Measurements from ENCODE around the gene DOC2B. TPM values are rescaled to one million over a fixed set of nuclear protein-coding genes. Genes with fewer than 3 reads are reported as not detected.

The DOC2B gene
- total RNA-seq, 1 experiment from 2014 or later = not detected

DNA sequence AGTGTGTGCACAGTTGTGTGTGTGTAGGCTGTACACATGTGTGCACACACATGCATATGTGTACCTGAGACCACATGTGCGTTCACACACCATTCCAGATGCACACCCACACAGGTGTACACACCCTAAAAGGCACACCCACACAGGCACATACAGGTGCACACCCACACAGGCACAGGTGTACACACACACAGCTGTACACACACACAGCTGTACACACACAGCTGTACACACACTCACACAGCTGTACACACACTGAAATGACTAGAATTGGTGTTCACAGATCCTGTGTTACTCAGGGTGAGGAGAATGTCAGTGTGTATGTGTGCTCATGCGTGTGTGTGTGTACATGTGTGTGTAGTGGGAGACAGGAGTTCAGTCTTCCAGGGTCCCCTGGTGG is 15.9 kb upstream of the DOC2B start:
- ChIA-PET CTCF (no interaction called here), POLR2A (no interaction called here)
- TF ChIP-seq, protein P1, sequence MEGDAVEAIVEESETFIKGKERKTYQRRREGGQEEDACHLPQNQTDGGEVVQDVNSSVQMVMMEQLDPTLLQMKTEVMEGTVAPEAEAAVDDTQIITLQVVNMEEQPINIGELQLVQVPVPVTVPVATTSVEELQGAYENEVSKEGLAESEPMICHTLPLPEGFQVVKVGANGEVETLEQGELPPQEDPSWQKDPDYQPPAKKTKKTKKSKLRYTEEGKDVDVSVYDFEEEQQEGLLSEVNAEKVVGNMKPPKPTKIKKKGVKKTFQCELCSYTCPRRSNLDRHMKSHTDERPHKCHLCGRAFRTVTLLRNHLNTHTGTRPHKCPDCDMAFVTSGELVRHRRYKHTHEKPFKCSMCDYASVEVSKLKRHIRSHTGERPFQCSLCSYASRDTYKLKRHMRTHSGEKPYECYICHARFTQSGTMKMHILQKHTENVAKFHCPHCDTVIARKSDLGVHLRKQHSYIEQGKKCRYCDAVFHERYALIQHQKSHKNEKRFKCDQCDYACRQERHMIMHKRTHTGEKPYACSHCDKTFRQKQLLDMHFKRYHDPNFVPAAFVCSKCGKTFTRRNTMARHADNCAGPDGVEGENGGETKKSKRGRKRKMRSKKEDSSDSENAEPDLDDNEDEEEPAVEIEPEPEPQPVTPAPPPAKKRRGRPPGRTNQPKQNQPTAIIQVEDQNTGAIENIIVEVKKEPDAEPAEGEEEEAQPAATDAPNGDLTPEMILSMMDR (IDR thresholded peaks at IDR 0.05; ENCODE audit: insufficient read depth in 1 of 2, low read depth in 1 of 2, low read length in 1 of 2, severe bottlenecking in 1 of 2, unreplicated experiment in 1 of 2) = no peak
- H3K9me3 Mint-ChIP-seq (ENCODE audit: unreplicated experiment) = no peaks in the 10 kb centered on the region
- no peak for DNase-seq
- BruUV-seq (replicated peaks) = no TSS peak
- Histone ChIP-seq H3K4me1 (no peaks in the 10 kb centered on the region), H3K4me3 (ENCODE audit: low read depth, low read length) (no peak overlapping the region), H3K36me3 (ENCODE audit: control insufficient read depth, insufficient read depth, low read length) (no peaks in the 10 kb centered on the region), H3K27me3 (replicated peaks; ENCODE audit: control insufficient read depth, insufficient read depth, low read length) (no peaks in the 10 kb centered on the region), H3K9me3 (0 out of 2 replicates have a peak, but pooled peaks cover 3% of the 10 kb centered on the region)
- H3K36me3 Mint-ChIP-seq (ENCODE audit: insufficient read depth, unreplicated experiment) = peaks cover 7% of the 10 kb centered on the region
- no peak overlapping the region for H3K27ac Mint-ChIP-seq (ENCODE audit: unreplicated experiment)
- no peaks in the 10 kb centered on the region for H3K4me1 Mint-ChIP-seq (ENCODE audit: low read depth, unreplicated experiment)
- H3K4me3 Mint-ChIP-seq (ENCODE audit: unreplicated experiment) = no peak overlapping the region
- peaks cover 7% of the 10 kb centered on the region for H3K27me3 Mint-ChIP-seq (ENCODE audit: insufficient read depth, unreplicated experiment)
- intact Hi-C loops (cut with micrococcal nuclease; ENCODE audit: unreplicated experiment) = no loop called here

DNA sequence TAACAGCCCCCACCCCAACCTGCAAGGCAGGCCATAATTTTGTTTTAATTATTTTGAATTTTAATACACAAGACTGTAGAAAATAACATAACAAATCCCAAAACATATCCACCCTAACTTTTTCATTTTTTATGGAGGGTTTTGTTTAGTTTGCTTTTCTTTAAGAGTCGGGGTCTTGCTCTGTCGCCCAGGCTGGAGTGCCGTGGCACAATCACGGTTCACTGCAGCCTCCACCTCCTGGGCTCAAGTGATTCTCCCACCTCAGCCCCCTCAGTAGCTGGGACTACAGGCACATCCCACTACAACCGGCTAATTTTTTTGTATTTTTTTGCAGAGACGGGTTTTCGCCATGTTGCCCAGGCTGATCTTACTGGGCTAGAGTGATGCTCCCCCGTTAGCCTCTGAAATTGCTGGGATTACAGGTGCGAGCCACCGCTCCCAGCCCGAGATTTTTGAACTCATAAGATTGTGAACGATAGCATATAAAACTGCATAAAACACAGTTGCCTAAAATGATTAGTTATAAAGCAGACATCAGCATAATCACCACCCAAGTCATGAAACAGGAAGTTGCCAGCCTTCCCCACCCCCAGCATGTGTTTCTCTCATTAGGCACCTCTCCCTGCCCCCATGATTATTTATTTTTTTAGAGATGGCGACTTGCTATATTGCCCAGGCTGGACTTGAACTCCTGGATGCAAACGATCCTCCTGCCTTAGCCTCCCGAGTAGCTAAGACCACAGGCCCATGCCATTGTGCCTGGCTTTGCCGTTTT is 13.6 kb upstream of the DOC2B start:
- Histone ChIP-seq H3K4me3 (ENCODE audit: low read depth, low read length) (no peak overlapping the region), H3K36me3 (ENCODE audit: control insufficient read depth, insufficient read depth, low read length) (no peaks in the 10 kb centered on the region), H3K9me3 (0 out of 2 replicates have a peak, but pooled peaks cover 3% of the 10 kb centered on the region), H3K27me3 (replicated peaks; ENCODE audit: control insufficient read depth, insufficient read depth, low read length) (no peaks in the 10 kb centered on the region), H3K4me1 (no peaks in the 10 kb centered on the region)
- H3K36me3 Mint-ChIP-seq (ENCODE audit: insufficient read depth, unreplicated experiment) = peaks cover 7% of the 10 kb centered on the region
- DNase-seq = no peak
- peaks cover 7% of the 10 kb centered on the region for H3K9me3 Mint-ChIP-seq (ENCODE audit: unreplicated experiment)
- no peak overlapping the region for H3K27ac Mint-ChIP-seq (ENCODE audit: unreplicated experiment)
- no TSS peak for BruUV-seq (replicated peaks)
- no peak overlapping the region for H3K4me3 Mint-ChIP-seq (ENCODE audit: unreplicated experiment)
- H3K4me1 Mint-ChIP-seq (ENCODE audit: low read depth, unreplicated experiment) = no peaks in the 10 kb centered on the region
- peaks cover 11% of the 10 kb centered on the region for H3K27me3 Mint-ChIP-seq (ENCODE audit: insufficient read depth, unreplicated experiment)
- CTCF ChIA-PET = no interaction called here
- POLR2A ChIA-PET = no interaction called here
- intact Hi-C loops (cut with micrococcal nuclease; ENCODE audit: unreplicated experiment) = no loop called here
- TF ChIP-seq, protein P1 (IDR thresholded peaks at IDR 0.05; ENCODE audit: insufficient read depth in 1 of 2, low read depth in 1 of 2, low read length in 1 of 2, severe bottlenecking in 1 of 2, unreplicated experiment in 1 of 2) = no peak

DNA sequence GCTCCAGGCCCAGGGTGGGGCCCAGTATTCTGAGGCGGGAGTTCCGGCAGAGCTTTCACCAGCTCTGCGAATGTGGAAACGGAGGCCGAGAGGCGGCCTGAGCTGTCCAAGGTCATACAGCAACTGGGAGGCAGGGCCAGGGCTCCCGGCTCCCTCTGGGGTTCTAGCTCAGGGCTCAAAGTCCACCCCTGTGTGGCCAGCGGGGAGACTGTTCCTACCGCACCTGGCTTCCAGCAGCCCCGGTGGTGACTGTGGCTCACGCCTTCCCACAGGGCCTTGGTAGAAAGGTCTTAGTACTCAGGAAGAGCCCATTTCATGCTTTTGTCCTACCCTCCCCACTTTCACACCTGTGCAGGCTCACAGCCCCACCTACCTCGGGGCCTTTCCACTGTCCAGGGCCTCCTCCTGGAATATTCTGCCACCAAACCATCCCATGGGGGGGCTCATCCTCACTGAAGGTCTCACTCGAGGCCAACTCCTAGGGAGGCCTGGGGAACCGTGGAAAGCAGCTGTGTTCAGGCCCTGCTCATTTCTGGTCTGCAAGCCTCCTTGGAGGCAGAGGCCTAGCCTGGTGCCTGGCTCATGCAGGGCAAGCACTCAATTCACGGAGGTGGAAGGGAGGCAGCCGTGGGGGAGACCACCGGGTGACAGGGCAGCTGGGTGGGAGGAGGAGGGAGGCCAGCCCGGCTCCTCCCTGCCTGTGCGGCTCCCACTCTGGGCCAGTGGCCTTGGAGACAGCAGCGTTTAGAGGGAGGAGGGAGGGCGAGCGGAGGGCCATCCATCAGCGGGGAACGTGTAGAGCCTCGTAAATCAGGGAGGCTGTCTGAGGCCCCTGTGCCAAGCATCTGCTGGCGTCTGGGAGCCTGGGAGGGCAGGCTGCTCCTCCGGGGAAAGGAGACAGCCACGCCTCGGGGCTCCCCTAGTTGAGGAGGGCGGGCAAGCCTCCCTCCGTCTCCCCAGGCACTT is 12.7 kb upstream of the DOC2B start:
- DNase-seq = no peak
- TF ChIP-seq, protein P1 (IDR thresholded peaks at IDR 0.05; ENCODE audit: insufficient read depth in 1 of 2, low read depth in 1 of 2, low read length in 1 of 2, severe bottlenecking in 1 of 2, unreplicated experiment in 1 of 2) = no peak
- intact Hi-C loops (cut with micrococcal nuclease; ENCODE audit: unreplicated experiment) = no loop called here
- no peak overlapping the region for H3K27ac Mint-ChIP-seq (ENCODE audit: unreplicated experiment)
- Histone ChIP-seq H3K9me3 (0 out of 2 replicates have a peak, but pooled peaks cover 5% of the 10 kb centered on the region), H3K4me3 (ENCODE audit: low read depth, low read length) (no peak overlapping the region), H3K36me3 (ENCODE audit: control insufficient read depth, insufficient read depth, low read length) (no peaks in the 10 kb centered on the region), H3K4me1 (no peaks in the 10 kb centered on the region), H3K27me3 (replicated peaks; ENCODE audit: control insufficient read depth, insufficient read depth, low read length) (no peaks in the 10 kb centered on the region)
- POLR2A ChIA-PET = no interaction called here
- no peaks in the 10 kb centered on the region for H3K4me1 Mint-ChIP-seq (ENCODE audit: low read depth, unreplicated experiment)
- CTCF ChIA-PET = no interaction called here
- H3K4me3 Mint-ChIP-seq (ENCODE audit: unreplicated experiment) = no peak overlapping the region
- H3K27me3 Mint-ChIP-seq (ENCODE audit: insufficient read depth, unreplicated experiment) = peaks cover 14% of the 10 kb centered on the region
- no TSS peak for BruUV-seq (replicated peaks)
- H3K36me3 Mint-ChIP-seq (ENCODE audit: insufficient read depth, unreplicated experiment) = peaks cover 7% of the 10 kb centered on the region
- H3K9me3 Mint-ChIP-seq (ENCODE audit: unreplicated experiment) = peaks cover 10% of the 10 kb centered on the region

Measured in Caco-2 (cell line).